Thyroid gland (tissue), 4 donors: ENCODE measurements around the gene KAZN. TPM values are rescaled to one million over a fixed set of nuclear protein-coding genes. Genes with fewer than 3 reads are reported as not detected.

ENCODE experiments used
- DNase-seq, 2 donors: peaks; one replicate each; pipeline ENCODE4 v3.0.0-alpha.2; 2019
- H3K27ac ChIP-seq, 3 donors: fragments of 200-600 bp; sonication (generic); 1 replicate in 2 of 3; 2 replicates in 1 of 3; pipeline ENCODE4 v1.5.1; 2016 to 2019; ENCODE audit warnings: mild to moderate bottlenecking in 1 of 3, moderate library complexity in 1 of 3
- H3K27me3 ChIP-seq: fragments of 200-600 bp; sonication (generic); one replicate; pipeline ENCODE4 v1.5.1; 2019
- H3K36me3 ChIP-seq, 2 donors: fragments of 200-600 bp; sonication (generic); one replicate each; pipeline ENCODE4 v1.5.1; 2016 to 2019
- H3K4me1 ChIP-seq, 2 donors: fragments of 200-600 bp; sonication (generic); one replicate each; pipeline ENCODE4 v1.5.1; 2017 to 2019
- H3K4me3 ChIP-seq, 3 donors: fragments of 200-600 bp; sonication (generic); replicated peaks in 1 of 3; 1 replicate in 2 of 3; 2 replicates in 1 of 3; pipeline ENCODE4 v1.5.1; 2016; ENCODE audit warnings: mild to moderate bottlenecking in 1 of 3
- H3K9me3 ChIP-seq: fragments of 200-600 bp; sonication (generic); one replicate; pipeline ENCODE4 v1.5.1; 2017
- CTCF ChIP-seq, 6 experiments: fragments of 200-600 bp in 3 of 6; fragments of 450-650 bp in 3 of 6; sonication (generic) in 3 of 6; IDR thresholded peaks; one replicate each; pipeline ENCODE4 v1.5.1; 2016 to 2019; ENCODE audit warnings: antibody characterized with exemption in 6 of 6, mild to moderate bottlenecking in 2 of 6, inconsistent platforms in 1 of 6, moderate library complexity in 1 of 6
- POLR2A ChIP-seq, 2 donors: fragments of 450-650 bp; IDR thresholded peaks; one replicate each; pipeline ENCODE4 v1.6.1; 2017; ENCODE audit warnings: antibody characterized with exemption in 2 of 2, mild to moderate bottlenecking in 2 of 2, moderate library complexity in 1 of 2
- WGBS, 2 donors: methylation state at CpG; one replicate each; pipeline ENCODE4 v1.1.5; 2017; 5-methylcytosine and 5-hydroxymethylcytosine counted together
- intact Hi-C: fragments of 100-400 bp; cut with DNase I; formaldehyde crosslinking; loops from one replicate; pipeline ENCODE4 v1.15.1; 2023
- total RNA-seq, 4 donors: library from RNA; depleted of rRNA; stranded (reverse); fragments of >200 nt; gene quantifications; one replicate each; pipeline ENCODE4 v1.2.3, GENCODE V29; 2016

Gene KAZN
- total RNA-seq, 4 donors from 2014 or later: 14.8 to 28.6 (median 18.2) TPM

GRCh38 chr1:14653461-14653960, 55.0 kb downstream of the KAZN start:
- WGBS, 2 donors: 82 to 84% methylated on average over 8 of the region's 8 CpGs
- no peaks in the 10 kb centered on the region for H3K27me3 ChIP-seq
- DNase-seq: no peak
- no peak overlapping the region for H3K27ac ChIP-seq
- TF ChIP-seq POLR2A (IDR thresholded peaks at IDR 0.05) (no peak), CTCF (IDR thresholded peaks at IDR 0.05) (no peak)
- peaks cover 0 to 4% of the 10 kb centered on the region in 2 donors for H3K4me1 ChIP-seq
- H3K9me3 ChIP-seq: no peaks in the 10 kb centered on the region
- no peak overlapping the region for H3K4me3 ChIP-seq
- no peaks in the 10 kb centered on the region for H3K36me3 ChIP-seq
- intact Hi-C loops: no loop called here

- Histone ChIP-seq H3K4me3 (no peak overlapping the region), H3K36me3 (no peaks in the 10 kb centered on the region), H3K27ac (no peak overlapping the region), H3K4me1 (no peaks in the 10 kb centered on the region), H3K27me3 (no peaks in the 10 kb centered on the region), H3K9me3 (no peaks in the 10 kb centered on the region)
- 80 to 86% methylated on average over 1 of the region's 1 CpG for WGBS, 2 donors
- intact Hi-C loops: no loop called here
- TF ChIP-seq CTCF (IDR thresholded peaks at IDR 0.05) (no peak), POLR2A (IDR thresholded peaks at IDR 0.05) (no peak)
- DNase-seq: no peak
Measured at GRCh38 chr1:14654554-14654953, 56.1 kb downstream of the KAZN start.

GRCh38 chr1:14655385-14655784, 56.9 kb downstream of the KAZN start:
- Histone ChIP-seq H3K27me3 (no peaks in the 10 kb centered on the region), H3K27ac (no peak overlapping the region), H3K9me3 (no peaks in the 10 kb centered on the region), H3K4me3 (no peak overlapping the region), H3K36me3 (no peaks in the 10 kb centered on the region), H3K4me1 (no peaks in the 10 kb centered on the region)
- WGBS, 2 donors: 83 to 92% methylated on average over 7 of the region's 7 CpGs
- TF ChIP-seq CTCF (IDR thresholded peaks at IDR 0.05) (no peak), POLR2A (IDR thresholded peaks at IDR 0.05) (no peak)
- no peak for DNase-seq
- intact Hi-C loops: no loop called here

- Histone ChIP-seq H3K4me3 (no peak overlapping the region), H3K36me3 (no peaks in the 10 kb centered on the region), H3K27ac (no peak overlapping the region), H3K9me3 (no peaks in the 10 kb centered on the region), H3K27me3 (no peaks in the 10 kb centered on the region), H3K4me1 (no peaks in the 10 kb centered on the region)
- intact Hi-C loops: no loop called here
- 86 to 94% methylated on average over 13 of the region's 13 CpGs for WGBS, 2 donors
- no peak for DNase-seq
- TF ChIP-seq CTCF (IDR thresholded peaks at IDR 0.05): no peak
- TF ChIP-seq POLR2A (IDR thresholded peaks at IDR 0.05): no peak
Measured at GRCh38 chr1:14656384-14656937, 58.0 kb downstream of the KAZN start.

GRCh38 chr1:14658642-14659041, 60.2 kb downstream of the KAZN start:
- Histone ChIP-seq H3K4me1 (no peaks in the 10 kb centered on the region), H3K27ac (no peak overlapping the region), H3K4me3 (no peak overlapping the region), H3K36me3 (no peaks in the 10 kb centered on the region), H3K9me3 (no peaks in the 10 kb centered on the region), H3K27me3 (no peaks in the 10 kb centered on the region)
- DNase-seq: no peak
- TF ChIP-seq POLR2A (IDR thresholded peaks at IDR 0.05) (no peak), CTCF (IDR thresholded peaks at IDR 0.05) (no peak)
- intact Hi-C loops: no loop called here
- WGBS, 2 donors: 76 to 77% methylated on average over 6 of the region's 6 CpGs
